Calu3 (cell line): Measurements from ENCODE around the gene SGK1. TPM values are rescaled to one million over a fixed set of nuclear protein-coding genes. Genes with fewer than 3 reads are reported as not detected.
A peak's percentile ranks its signal among the peaks of the same experiment; 100 is the strongest.

ENCODE experiments used
- BruUV-seq: library from RNA; stranded (reverse); fragments of 400-500 nt; replicated peaks from 2 replicates; lab custom pipeline; 2021; lab: Mats Ljungman, UMichigan
- CTCF ChIA-PET: fragments of 300-600 bp; sonication (Branson Sonifier 250); formaldehyde crosslinking; loops from one replicate; lab custom pipeline; 2022; ENCODE audit warnings: antibody characterized with exemption; lab: Charles Lee
- DNase-seq: peaks from one replicate; pipeline ENCODE4 v3.0.0; 2022
- H3K27ac Mint-ChIP-seq: one replicate; pipeline ENCODE4 v1.8.0; 2022; ENCODE audit warnings: mixed read lengths; ENCODE audit not compliant: unreplicated experiment
- H3K27me3 Mint-ChIP-seq: one replicate; pipeline ENCODE4 v1.8.0; 2022; ENCODE audit warnings: mixed read lengths; ENCODE audit not compliant: unreplicated experiment
- H3K36me3 Mint-ChIP-seq: one replicate; pipeline ENCODE4 v1.8.0; 2022; ENCODE audit warnings: mild to moderate bottlenecking, moderate library complexity, mixed read lengths; ENCODE audit not compliant: insufficient read depth, unreplicated experiment
- H3K4me1 Mint-ChIP-seq: one replicate; pipeline ENCODE4 v1.8.0; 2022; ENCODE audit warnings: mild to moderate bottlenecking, low read depth, mixed read lengths; ENCODE audit not compliant: unreplicated experiment
- H3K4me3 Mint-ChIP-seq: one replicate; pipeline ENCODE4 v1.8.0; 2022; ENCODE audit warnings: mild to moderate bottlenecking, low read depth, moderate library complexity, mixed read lengths; ENCODE audit not compliant: unreplicated experiment
- H3K9me3 Mint-ChIP-seq: one replicate; pipeline ENCODE4 v1.8.0; 2022; ENCODE audit warnings: low read depth, mixed read lengths; ENCODE audit not compliant: unreplicated experiment
- intact Hi-C: fragments of 100-400 bp; cut with micrococcal nuclease; formaldehyde crosslinking; loops from one replicate; pipeline ENCODE4 v1.10.0; 2022; ENCODE audit not compliant: unreplicated experiment
- total RNA-seq: library from RNA; stranded (reverse); gene quantifications from 2 replicates; pipeline ENCODE4 v1.2.3, GENCODE V29; 2022
- TF ChIP-seq, protein P1 (sequence below): fragments of 200-600 bp; IDR thresholded peaks from one replicate; pipeline ENCODE4 v1.8.0; 2022; ENCODE audit warnings: antibody characterized with exemption; ENCODE audit not compliant: unreplicated experiment

Gene SGK1
- total RNA-seq, 1 experiment from 2014 or later = 21.8 TPM

- peaks cover 2% of the 10 kb centered on the region for H3K9me3 Mint-ChIP-seq
- TF ChIP-seq, protein P1, sequence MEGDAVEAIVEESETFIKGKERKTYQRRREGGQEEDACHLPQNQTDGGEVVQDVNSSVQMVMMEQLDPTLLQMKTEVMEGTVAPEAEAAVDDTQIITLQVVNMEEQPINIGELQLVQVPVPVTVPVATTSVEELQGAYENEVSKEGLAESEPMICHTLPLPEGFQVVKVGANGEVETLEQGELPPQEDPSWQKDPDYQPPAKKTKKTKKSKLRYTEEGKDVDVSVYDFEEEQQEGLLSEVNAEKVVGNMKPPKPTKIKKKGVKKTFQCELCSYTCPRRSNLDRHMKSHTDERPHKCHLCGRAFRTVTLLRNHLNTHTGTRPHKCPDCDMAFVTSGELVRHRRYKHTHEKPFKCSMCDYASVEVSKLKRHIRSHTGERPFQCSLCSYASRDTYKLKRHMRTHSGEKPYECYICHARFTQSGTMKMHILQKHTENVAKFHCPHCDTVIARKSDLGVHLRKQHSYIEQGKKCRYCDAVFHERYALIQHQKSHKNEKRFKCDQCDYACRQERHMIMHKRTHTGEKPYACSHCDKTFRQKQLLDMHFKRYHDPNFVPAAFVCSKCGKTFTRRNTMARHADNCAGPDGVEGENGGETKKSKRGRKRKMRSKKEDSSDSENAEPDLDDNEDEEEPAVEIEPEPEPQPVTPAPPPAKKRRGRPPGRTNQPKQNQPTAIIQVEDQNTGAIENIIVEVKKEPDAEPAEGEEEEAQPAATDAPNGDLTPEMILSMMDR = no peak
Measured at GRCh38 chr6:134131530-134132139, 186.3 kb downstream of the SGK1 start.

DNA sequence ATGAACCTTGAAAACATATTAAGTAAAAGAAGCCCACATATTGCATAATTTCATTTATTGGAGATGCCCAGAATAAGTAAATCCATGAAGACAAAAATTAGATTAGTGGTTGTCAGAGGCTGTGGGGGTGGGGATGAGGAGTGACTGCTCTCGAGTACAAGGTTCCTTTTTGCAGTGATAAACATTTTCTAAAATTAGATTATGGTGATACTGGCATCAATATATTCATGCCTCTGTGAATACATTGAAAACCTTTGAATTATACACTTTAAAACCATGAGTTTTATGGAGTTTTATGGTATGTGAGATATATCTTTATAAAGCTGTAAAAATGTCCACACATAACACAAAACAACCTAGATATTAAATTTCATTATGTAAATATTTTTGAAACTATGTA lies 189.8 kb downstream of the SGK1 start:
- Mint-ChIP-seq H3K27me3 (no peaks in the 10 kb centered on the region), H3K36me3 (no peaks in the 10 kb centered on the region), H3K4me3 (no peak overlapping the region), H3K4me1 (no peaks in the 10 kb centered on the region), H3K9me3 (peaks cover 2% of the 10 kb centered on the region), H3K27ac (no peak overlapping the region)
- intact Hi-C loops = no loop called here
- BruUV-seq = no TSS peak
- TF ChIP-seq, protein P1 = no peak
- DNase-seq = no peak
- CTCF ChIA-PET = interaction anchor here (0.7 kb wide), 1 partner anchor 307 kb away, joined by 3 read pairs; no protein-coding TSS in a partner anchor

More at GRCh38 chr6:134131530-134132139, 186.3 kb downstream of the SGK1 start:
- DNase-seq = no peak
- Mint-ChIP-seq H3K27me3 (no peaks in the 10 kb centered on the region), H3K36me3 (no peaks in the 10 kb centered on the region), H3K4me1 (peaks cover 9% of the 10 kb centered on the region), H3K4me3 (no peak overlapping the region), H3K27ac (no peak overlapping the region)
- CTCF ChIA-PET = no interaction called here
- no TSS peak for BruUV-seq
- intact Hi-C loops = no loop called here

DNA sequence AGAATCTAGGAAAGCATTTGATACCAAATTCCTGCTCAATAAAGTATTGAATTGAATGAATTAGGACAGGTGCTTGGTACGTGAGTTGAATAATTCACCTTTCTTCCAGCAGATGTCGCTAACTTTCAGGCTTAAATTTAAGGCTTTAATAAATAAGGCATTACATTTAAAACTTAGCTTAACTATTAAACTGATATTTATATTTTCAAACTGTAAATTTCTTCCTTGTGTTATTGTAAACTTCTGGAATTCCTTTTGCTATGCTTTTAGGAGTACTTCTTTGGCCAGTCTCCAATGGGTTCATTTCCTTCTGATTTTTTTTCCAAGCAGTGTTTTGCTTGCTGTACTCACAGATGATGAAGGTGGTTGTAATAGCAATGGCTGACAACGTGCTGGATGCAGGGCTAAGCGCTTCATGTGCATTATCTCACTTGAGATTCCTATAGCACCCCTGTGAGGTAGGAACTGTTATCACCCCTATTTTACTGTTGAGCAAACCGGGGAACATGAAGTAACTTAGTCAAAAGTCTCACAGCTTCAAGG lies 194.2 kb downstream of the SGK1 start:
- TF ChIP-seq, protein P1 = peak; percentile 56
- no peaks in the 10 kb centered on the region for H3K36me3 Mint-ChIP-seq
- no peak overlapping the region for H3K4me3 Mint-ChIP-seq

GRCh38 chr6:134122775-134123174 lies 195.1 kb downstream of the SGK1 start:
- H3K4me3 Mint-ChIP-seq = no peak overlapping the region
- H3K9me3 Mint-ChIP-seq = no peaks in the 10 kb centered on the region
- no peaks in the 10 kb centered on the region for H3K4me1 Mint-ChIP-seq
- no peak overlapping the region for H3K27ac Mint-ChIP-seq
- CTCF ChIA-PET = interaction anchor here (1.6 to 2.5 kb wide), 2 partner anchors 760 to 818 kb away, joined by 7 to 13 read pairs; no protein-coding TSS in a partner anchor
- DNase-seq = no peak
- intact Hi-C loops = loop anchor here (2.0 kb wide), 1 partner anchor 818 kb away; no protein-coding TSS in a partner anchor
- no peaks in the 10 kb centered on the region for H3K36me3 Mint-ChIP-seq
- BruUV-seq = no TSS peak
- TF ChIP-seq, protein P1 = no peak
- no peaks in the 10 kb centered on the region for H3K27me3 Mint-ChIP-seq

More for the DNA sequence above, 194.2 kb downstream of the SGK1 start:
- H3K9me3 Mint-ChIP-seq = no peaks in the 10 kb centered on the region
- CTCF ChIA-PET = interaction anchor here (0.8 to 2.5 kb wide), 7 partner anchors 9 to 817 kb away, joined by 3 to 13 read pairs (median 4); no protein-coding TSS in a partner anchor
- DNase-seq = peak; percentile 36
- H3K4me1 Mint-ChIP-seq = no peaks in the 10 kb centered on the region
- BruUV-seq = no TSS peak
- no peak overlapping the region for H3K27ac Mint-ChIP-seq
- no peaks in the 10 kb centered on the region for H3K27me3 Mint-ChIP-seq
- intact Hi-C loops = loop anchor here (2.0 kb wide), 1 partner anchor 817 kb away; no protein-coding TSS in a partner anchor
